HS-27A (cell line): ENCODE measurements around the gene MPP3.
"Not testable (repeated sequence)": the region's sequence is repeated elsewhere in the genome, so short reads cannot be mapped to it uniquely, and the experiment has no call there.

ENCODE experiments used
- DNase-seq: peaks from one replicate; pipeline ENCODE4 v3.0.0-alpha.2; 2012; ENCODE audit warnings: low read depth, missing footprints

Gene MPP3

DNA sequence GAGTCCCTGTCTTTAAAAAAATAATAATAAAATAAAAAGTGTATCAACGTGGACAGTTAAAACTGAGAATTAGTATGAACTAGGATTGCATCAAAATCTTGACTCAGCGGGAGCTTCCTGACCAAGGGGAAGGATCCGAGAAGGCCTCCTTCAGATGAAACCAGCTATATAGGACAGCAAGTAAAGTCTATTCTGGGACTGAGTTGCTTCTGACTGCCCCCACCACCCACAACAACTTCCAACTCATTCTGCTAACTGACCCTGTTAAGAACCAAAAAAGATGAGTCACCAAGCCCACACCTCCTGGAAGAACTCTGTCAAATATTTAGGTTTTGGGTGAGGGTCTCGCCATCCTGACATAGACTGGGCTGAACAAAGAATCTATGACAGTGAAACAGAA lies 24.9 kb downstream of the MPP3 start:
- no peak for DNase-seq

- DNase-seq, result no peak
Observed at GRCh38 chr17:43805117-43805516, 27.8 kb downstream of the MPP3 start.

DNA sequence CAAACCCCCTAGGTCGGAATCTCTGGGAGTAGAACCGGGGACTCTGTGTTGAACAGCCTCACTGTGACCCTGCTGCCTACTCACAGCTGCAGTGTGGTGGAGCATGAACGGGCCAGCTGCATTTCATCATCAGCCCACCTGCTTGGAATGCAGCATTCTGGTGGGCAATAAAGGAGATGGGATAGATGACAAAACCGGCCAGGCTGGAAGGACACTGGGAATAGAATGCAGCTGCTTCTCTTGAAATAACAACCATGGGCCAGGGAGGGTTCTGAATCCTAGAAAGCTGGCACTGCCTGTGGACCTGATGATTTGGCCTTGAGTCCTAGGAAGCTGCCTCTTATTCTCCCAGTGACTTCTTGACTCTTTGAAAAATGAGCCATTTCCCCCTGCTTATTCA lies 29.2 kb downstream of the MPP3 start:
- no peak for DNase-seq

- no peak for DNase-seq
Observed at GRCh38 chr17:43801844-43802243, 31.1 kb downstream of the MPP3 start.

- DNase-seq, result no peak
Observed at GRCh38 chr17:43800736-43801135, 32.2 kb downstream of the MPP3 start.

DNA sequence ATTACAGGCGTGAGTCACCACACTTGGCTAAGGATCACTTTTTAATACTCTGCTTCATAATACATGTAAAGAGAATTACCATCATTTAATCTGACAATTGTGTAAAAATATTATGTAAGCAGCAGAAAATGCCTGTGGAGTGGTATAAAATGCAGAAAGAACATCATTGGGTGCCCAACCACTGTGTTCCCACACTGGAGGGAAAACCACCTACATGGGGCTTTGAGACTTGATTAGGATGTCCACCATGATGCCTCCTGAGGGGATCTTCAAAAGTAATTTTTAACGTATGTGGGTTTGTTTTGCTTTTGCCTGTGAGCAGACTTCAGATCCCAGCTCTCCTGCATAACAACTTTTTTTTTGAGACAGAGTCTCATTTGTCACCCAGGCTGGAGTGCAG lies 33.9 kb downstream of the MPP3 start:
- no peak for DNase-seq

DNA sequence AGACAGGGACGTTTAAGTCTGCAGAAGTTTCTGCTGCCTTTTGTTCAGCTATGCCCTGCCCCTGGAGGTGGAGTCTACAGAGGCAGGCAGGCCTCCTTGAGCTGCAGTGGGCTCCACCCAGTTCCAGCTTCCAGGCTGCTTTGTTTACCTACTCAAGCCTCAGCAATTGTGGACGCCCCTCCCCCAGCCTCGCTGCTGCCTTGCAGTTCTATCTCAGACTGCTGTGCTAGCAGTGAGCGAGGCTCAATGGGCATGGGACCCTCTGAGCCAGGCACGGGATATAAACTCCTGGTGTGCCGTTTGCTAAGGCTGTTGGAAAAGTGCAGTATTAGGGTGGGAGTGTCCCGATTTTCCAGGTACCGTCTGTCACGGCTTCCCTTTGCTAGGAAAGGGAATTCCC lies 34.9 kb downstream of the MPP3 start:
- DNase-seq, result not testable (repeated sequence)

DNA sequence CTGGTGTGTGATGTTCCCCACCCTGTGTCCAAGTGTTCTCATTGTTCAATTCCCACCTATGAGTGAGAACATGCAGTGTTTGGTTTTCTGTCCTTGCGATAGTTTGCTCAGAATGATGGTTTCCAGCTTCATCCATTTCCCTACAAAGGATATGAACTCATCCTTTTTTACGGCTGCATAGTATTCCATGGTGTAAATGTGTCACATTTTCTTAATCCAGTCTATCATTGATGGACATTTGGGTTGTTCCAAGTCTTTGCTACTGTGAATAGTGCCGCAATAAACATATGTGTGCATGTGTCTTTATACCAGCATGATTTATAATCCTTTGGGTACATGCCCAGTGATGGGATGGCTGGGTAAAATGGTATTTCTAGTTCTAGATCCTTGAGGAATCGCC lies 40.3 kb downstream of the MPP3 start:
- not testable (repeated sequence) for DNase-seq

DNA sequence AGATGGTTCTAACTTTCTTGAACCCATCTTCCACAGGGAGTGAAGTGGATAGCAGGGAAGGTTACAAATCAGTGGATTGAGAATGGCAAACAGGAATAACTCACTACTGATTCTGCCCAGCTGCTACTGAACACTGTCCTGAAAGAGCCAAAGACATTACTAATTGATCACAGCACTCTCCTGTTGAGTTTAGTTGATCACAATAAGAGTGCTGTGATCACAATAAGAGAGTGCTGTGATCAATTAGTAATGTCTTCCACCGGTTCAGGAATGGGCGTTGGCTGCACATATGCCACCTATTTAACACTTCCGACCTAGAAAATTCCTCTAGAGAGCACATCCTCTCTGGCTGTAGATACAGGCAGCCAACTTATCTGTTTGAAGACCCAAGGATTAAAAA lies 41.4 kb downstream of the MPP3 start:
- DNase-seq, result no peak

DNA sequence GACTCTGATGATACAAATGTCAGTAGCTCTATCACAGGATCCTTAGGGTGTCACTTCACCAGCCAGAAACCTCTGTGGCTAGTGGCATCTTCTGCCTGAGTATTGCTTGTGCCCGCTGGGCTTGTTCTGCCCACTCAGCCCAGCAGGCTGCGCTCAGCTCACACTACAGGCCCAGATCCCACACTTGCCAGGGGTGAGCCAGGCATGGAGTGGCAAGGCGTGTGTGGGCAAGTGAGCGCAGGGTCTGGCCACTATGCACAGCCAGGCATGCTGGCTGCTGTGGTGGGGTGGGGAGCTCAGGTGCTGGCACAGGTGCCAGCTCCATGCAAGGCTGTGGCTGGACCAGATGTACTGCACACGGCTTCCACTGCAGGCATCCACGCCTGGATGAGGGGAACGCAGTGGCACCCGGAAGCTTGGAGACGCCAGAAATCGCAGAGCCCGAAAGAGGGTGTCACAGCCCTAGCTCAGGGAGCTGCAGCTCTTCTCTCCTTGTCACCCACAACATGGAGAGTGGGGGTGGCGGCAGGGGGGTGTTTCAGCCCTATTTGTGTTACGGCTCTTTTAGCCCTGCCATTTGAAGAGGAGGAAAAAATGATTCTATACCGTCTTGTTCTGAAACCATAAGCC lies 42.5 kb downstream of the MPP3 start:
- no peak for DNase-seq

DNA sequence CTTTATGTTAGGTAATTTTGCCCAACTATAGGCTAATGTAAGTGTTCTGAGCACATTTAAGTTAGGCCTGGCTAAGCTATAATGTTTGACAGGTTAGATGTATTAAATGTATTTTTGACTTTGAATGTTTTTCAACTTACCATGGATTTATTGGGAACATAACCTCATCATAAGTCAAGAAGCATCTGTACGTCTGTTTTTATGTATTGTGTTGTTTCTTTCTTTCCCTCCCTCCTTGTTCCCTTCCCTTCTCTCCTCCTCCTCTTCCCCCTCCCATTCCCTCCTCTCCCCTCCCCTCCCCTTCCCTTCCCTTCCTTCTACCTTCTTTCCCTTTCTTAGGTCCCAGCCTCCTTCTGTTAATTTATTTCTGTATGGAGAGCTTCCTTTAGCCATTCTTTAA lies 43.5 kb downstream of the MPP3 start:
- no peak for DNase-seq

DNA sequence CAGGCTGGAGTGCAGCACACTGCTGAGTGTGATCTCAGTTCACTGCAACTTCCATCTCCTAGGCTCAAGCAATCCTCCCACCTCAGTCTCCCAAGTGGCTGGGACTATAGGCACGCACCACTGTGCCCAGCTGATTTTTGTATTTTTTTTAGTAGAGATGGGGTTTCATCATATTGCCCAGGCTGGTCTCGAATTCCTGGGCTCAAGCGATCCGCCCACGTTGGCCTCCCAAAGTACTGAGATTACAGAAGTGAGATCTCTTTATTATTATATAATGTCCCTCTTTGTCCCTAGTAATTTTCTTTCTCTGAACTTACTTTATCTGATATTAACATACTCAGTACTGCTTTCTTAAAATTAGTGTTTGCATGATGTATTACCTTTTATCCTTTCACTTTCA lies 44.4 kb downstream of the MPP3 start:
- no peak for DNase-seq

GRCh38 chr17:43787728-43788127 lies 45.2 kb downstream of the MPP3 start:
- no peak for DNase-seq

DNA sequence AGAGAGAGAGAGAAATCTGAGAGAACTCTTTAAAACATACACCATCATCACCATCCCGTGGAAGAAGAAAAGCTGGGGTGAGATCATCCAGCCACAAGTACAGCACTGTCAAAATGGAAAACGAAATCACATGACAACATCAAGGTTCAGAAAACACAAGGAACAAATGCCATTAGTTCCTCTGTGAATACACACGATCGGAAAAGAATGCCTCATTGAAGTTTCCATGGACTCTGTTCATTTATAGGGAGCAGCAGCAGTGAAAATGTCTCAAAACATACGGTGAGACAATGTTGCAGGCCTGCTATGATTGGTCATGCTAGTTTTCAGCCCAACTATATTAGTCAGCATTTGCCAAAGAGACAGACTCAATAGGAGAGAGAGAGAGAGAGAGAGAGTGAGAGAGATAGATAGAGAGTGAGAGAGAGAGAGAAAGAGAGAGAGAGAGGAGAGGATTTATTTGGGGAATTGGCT lies 48.3 kb downstream of the MPP3 start:
- DNase-seq, result no peak

DNA sequence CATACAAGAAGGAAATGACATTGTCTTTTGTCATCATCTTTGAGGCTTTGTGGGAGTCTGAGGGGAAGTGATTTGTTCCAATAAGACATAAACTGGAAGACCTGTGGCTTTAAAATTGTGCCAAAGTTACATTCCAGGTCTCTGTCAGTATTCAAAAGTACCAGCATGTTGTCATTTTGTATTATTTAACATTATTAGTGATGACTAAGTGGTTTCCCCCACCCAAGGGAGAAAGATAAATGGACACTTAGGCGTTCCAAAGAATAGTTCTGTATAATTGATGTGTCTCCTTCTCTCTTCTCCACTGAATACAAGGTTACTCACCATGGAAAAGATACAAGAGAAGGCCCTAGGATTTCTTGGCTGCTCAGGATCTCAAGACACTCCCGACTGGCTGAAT lies 48.9 kb downstream of the MPP3 start:
- no peak for DNase-seq

- DNase-seq, result no peak
Observed at GRCh38 chr17:43782913-43783680, 49.8 kb downstream of the MPP3 start.

DNA sequence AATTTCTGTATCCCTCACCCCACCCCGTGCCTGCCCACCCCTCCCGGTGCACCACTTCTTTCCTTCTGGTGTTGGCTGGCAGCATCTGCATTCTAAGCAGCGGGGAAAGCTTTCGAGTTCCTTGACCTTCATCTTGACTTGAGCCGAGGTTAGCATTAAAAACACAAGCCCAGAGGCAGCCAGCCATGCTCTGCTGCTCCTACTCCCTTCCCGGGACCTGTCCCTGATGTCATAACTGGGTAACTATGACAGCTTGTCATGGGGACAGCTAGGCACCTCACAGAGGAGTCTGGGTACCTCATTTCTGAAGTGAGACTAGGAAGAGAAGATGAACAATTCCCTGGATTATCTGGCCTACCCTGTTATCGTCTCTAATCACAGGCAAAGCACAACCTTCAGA lies 52.8 kb downstream of the MPP3 start, which contains the start of gene CFAP97D1:
Gene CFAP97D1 (plus strand): TSS at position 301 of the 400 bp plus-strand sequence. CDS start 28 bp downstream, at position 329.
- no peak for DNase-seq

- no peak for DNase-seq
Observed at GRCh38 chr17:43779145-43780125, 53.5 kb downstream of the MPP3 start.

DNA sequence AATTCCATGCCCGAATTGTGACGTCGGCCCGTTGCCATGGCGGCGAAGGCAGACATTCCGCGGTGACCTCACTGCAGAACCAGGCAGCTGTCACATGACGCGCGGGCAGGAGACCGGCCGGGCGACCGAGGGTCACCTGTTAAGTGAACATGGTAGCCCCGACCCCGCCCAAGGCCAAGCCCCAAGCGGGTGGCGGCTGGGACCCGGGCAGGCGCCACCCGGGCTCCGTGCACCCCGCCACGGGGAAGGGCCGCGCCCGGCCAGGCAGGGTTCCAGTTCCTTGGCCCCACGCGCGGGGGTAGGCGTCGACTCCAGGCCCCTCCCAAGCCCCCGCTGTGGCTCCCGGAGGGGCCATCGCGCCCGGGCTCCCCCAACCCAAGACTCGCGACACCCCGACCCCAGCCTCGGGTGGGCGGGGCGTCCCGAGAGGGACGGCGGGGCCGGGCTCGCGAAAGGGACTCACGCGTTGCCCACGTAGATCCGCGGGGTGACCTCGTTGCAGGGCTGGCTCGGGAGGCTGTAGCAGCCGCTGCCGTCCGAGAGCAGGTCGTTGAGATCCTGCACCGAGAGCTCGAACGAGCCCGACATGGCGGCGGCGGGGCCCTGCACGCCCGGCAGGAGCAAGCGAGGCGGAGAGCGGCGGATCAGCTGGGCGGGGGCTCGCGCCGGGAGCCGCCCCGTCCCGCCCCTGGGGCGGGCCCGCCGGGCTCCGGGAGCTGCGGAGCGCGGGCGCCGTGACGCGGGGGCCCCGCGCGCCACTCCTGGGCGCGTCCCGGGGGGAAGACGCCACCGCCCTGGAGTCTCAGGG lies 54.4 kb downstream of the MPP3 start, which contains the start of gene DUSP3:
Gene DUSP3 (minus strand): TSS at position 641 of the 808 bp plus-strand sequence. CDS start 53 bp downstream, at position 588.
- DNase-seq, result no peak

DNA sequence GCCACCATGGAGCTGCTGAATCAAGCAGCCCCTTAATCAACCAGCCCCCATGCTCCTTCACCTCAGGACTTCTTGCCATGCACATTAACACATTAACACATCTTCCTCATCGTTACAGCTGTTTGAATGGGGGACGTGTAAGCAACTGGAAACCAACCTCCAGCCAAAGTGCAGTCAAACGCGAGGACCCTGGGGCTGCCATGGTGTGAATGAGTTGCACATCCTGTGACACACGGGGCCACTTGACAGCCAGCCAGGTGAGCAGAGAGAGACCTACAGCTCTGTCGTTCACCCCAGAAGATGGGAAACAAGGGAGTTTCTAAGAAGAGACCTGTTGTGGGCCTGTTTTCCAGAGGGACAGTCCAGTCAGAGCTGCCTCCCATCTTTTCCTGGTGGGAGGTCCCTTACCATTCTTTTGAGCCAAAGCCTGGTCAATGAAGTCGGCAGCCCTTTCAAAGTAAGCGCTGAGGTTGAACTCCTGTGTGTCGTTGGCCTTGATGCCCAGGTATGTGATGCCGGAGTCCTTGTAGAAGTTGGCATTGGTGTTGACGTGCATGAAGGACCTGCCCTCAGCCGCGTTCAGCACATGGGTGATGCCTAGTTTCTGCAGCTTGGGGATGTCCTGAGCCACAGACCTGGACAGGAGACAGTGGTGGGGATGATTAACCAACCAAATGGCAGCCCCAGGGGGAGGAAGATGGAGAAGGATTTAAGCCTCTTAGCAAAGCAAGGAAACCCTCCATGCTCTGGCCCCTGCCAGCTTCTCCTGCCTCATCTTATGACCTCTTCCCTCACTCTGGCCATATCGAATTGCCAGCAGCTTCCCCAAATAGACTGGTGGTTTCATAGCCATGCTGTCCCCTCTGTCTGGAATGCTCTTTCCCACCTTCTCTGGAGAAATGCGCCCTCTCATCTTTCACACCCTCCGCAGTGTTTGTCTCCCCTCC lies 58.4 kb downstream of the MPP3 start:
- no peak for DNase-seq
